Pancreas (tissue), 10 donors: Measurements from ENCODE around the gene CRIM1. TPM values are rescaled to one million over a fixed set of nuclear protein-coding genes. Genes with fewer than 3 reads are reported as not detected.

Experiments used
- ATAC-seq, 4 donors: fragments of 200-7000 bp; cut with Tn5 transposase; one replicate each; pipeline versions ENCODE4 v1.8.0 to v1.9.1; 2020; ENCODE audit warnings: mild to moderate bottlenecking in 4 of 4, moderate library complexity in 4 of 4
- DNase-seq, 6 donors: peaks; one replicate each; pipeline ENCODE4 v3.0.0-alpha.2; 2020
- FAIRE-seq: peaks from 2 replicates; lab custom pipeline; 2012; peaks lifted over from hg19 to GRCh38; lab: Jason Lieb, UNC
- H3K27ac ChIP-seq, 4 donors: fragments of 200-600 bp; sonication (generic); 1 replicate in 3 of 4; 2 replicates in 1 of 4; pipeline versions ENCODE4 v1.5.0 to v1.8.0; 2020
- H3K27me3 ChIP-seq, 4 donors: fragments of 200-600 bp; one replicate each; pipeline ENCODE4 v1.8.0; 2021
- H3K36me3 ChIP-seq, 3 donors: fragments of 200-600 bp; sonication (generic) in 1 of 3; one replicate each; pipeline versions ENCODE4 v1.5.0 to v1.8.0; 2020 to 2021
- H3K4me1 ChIP-seq, 3 donors: fragments of 200-600 bp; one replicate each; pipeline ENCODE4 v1.8.0; 2021
- H3K4me3 ChIP-seq, 4 donors: fragments of 200-600 bp; sonication (generic) in 2 of 4; one replicate each; pipeline versions ENCODE4 v1.5.0 to v1.8.0; 2020 to 2021
- H3K9me3 ChIP-seq, 4 donors: fragments of 200-600 bp; one replicate each; pipeline ENCODE4 v1.8.0; 2021
- CTCF ChIP-seq, 4 donors: fragments of 200-600 bp; sonication (generic) in 3 of 4; IDR thresholded peaks; one replicate each; pipeline versions ENCODE4 v1.5.0 to v1.8.0; 2021; ENCODE audit warnings: antibody characterized with exemption in 4 of 4
- WGBS, 2 donors: extraction: QIAGEN DNeasy Blood & Tissue Kit; methylation state at CpG; one replicate each; pipeline ENCODE4 v1.1.7; 2013; 5-methylcytosine and 5-hydroxymethylcytosine counted together
- intact Hi-C, 3 donors: fragments of 100-400 bp; cut with DNase I; formaldehyde crosslinking; loops; one replicate each; pipeline versions ENCODE4 v1.11.1 to v1.14.2; 2022
- polyA plus RNA-seq, 2 donors: library from polyadenylated mRNA; stranded (reverse); fragments of 200-250 nt; gene quantifications; one replicate each; pipeline ENCODE4 v1.2.3, GENCODE V29; 2013
- total RNA-seq, 6 donors: library from RNA; stranded (reverse); fragmentation: NEBNext Ultra II Directional in 4 of 6; extraction: Animal tissue kit (Norgen Biotek cat#: 25700) in 4 of 6; gene quantifications; one replicate each; pipeline versions ENCODE4 v1.2.1 to v1.2.4, GENCODE V29; 2021 to 2023
- donor health status: healthy with polysubstance abuse.
- donor health status: DM: no; HTN: no; CAD: no; lungs with moderate emphysema.
- donor health status: DM: no; HTN: no; CAD: no.
- donor health status: control.
- donor health status: control.
- donor health status: Bipolar disorder and iron deficiency.
- donor health status: DM: yes; HTN: yes; CAD: no.
- donor health status: DM: no; HTN: no; CAD: no.
- donor health status: DM: no; HTN: no; CAD: no.
- donor health status: DM: yes; HTN: yes; CAD: no.

The CRIM1 gene
- total and polyA plus RNA-seq, 8 donors: 5.2 to 29.1 (median 20.2) TPM

DNA sequence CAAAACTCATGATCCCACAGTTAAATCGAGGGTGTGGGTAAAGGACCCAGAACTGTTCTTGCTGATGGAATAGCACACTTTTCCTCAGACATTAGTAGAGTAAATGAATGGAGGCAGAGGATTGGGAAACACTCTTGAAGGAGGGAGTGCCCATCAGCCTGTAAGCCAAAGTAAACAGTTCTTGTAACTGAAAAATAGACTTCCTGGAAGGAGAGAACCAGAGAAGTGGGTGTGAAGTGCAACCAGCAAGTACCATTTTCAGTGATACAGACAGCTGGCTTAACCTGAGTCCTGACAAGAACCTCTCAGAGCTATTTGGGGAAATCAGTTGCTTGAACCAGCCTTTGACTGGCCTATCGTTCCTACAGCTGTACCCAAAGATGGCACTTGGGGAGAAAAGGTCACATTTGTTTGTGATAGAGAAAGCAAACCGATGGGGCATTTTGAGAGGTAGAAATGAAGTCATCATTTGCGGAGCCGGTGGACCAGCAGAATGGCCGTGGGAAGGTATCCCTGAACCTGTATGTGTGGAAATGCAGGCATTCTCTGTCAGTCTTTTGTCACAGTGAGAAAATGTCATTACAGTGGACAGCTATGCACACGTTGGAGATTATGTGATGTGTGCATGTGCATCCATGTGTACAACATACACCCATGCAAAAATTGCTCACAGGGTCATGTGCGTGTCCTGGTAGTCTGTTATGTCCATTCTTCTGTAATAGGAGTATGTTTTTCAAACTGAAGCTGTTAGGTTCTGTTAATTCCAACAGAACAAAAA, 17.8 kb downstream of the CRIM1 start:
- no peaks in the 10 kb centered on the region for H3K27me3 ChIP-seq
- H3K4me3 ChIP-seq: no peak overlapping the region
- 71 to 78% methylated on average over 8 of the region's 8 CpGs for WGBS, 2 donors
- FAIRE-seq (no peak), DNase-seq (no peak), ATAC-seq (peak in 3 of 4 donors; percentile 52 to 77 (median 77))
- H3K4me1 ChIP-seq: peaks cover 7 to 44% (median 33%) of the 10 kb centered on the region in 3 donors
- intact Hi-C loops: no loop called here
- H3K9me3 ChIP-seq: no peaks in the 10 kb centered on the region
- TF ChIP-seq CTCF (IDR thresholded peaks at IDR 0.05): no peak
- no peaks in the 10 kb centered on the region for H3K36me3 ChIP-seq
- H3K27ac ChIP-seq: peak overlapping the region in 1 of 4 donors; percentile 51

- no peaks in the 10 kb centered on the region for H3K36me3 ChIP-seq
- 72 to 77% methylated on average over 3 of the region's 3 CpGs for WGBS, 2 donors
- H3K4me3 ChIP-seq: no peak overlapping the region
- H3K4me1 ChIP-seq: peaks cover 7 to 38% (median 33%) of the 10 kb centered on the region in 3 donors
- no peaks in the 10 kb centered on the region for H3K9me3 ChIP-seq
- no peak for FAIRE-seq
- no peak for TF ChIP-seq CTCF (IDR thresholded peaks at IDR 0.05)
- H3K27ac ChIP-seq: no peak overlapping the region
- ATAC-seq: no peak
- DNase-seq: no peak
- intact Hi-C loops: no loop called here
- H3K27me3 ChIP-seq: no peaks in the 10 kb centered on the region
Measured at GRCh38 chr2:36374585-36374984, 19.0 kb downstream of the CRIM1 start.

DNA sequence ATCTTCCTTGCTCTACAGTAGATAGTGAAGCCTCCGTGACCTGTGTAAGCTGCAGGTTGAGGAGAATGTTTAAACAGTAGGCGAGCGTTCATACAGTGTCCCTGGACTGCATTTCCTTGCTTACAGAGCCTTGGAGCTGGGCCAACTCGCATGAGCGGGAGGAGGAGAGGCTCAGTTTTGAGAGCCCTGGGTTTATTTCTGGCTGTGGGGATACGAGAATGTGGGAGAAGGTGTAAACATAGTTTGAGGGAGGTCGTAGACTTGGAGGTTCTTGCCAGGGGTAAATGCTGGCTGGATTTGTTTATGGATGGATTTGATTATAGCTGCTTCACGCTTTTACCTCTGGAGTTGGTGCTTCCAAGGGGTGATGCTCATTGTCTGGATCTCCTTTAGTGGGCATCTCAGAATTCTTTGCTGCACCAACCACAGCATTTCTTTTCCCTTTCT, 20.8 kb downstream of the CRIM1 start:
- Histone ChIP-seq H3K27ac (peak overlapping the region in 1 of 4 donors; percentile 10), H3K9me3 (no peaks in the 10 kb centered on the region), H3K36me3 (no peaks in the 10 kb centered on the region), H3K27me3 (no peaks in the 10 kb centered on the region), H3K4me3 (no peak overlapping the region), H3K4me1 (peaks cover 7 to 33% (median 25%) of the 10 kb centered on the region in 3 donors)
- ATAC-seq: peak; percentile 32 to 80 (median 72)
- 8 to 12% methylated on average over 8 of the region's 8 CpGs for WGBS, 2 donors
- intact Hi-C loops: no loop called here
- peak; percentile 49 to 88 (median 72) for DNase-seq
- no peak for FAIRE-seq
- TF ChIP-seq CTCF (IDR thresholded peaks at IDR 0.05): no peak

DNA sequence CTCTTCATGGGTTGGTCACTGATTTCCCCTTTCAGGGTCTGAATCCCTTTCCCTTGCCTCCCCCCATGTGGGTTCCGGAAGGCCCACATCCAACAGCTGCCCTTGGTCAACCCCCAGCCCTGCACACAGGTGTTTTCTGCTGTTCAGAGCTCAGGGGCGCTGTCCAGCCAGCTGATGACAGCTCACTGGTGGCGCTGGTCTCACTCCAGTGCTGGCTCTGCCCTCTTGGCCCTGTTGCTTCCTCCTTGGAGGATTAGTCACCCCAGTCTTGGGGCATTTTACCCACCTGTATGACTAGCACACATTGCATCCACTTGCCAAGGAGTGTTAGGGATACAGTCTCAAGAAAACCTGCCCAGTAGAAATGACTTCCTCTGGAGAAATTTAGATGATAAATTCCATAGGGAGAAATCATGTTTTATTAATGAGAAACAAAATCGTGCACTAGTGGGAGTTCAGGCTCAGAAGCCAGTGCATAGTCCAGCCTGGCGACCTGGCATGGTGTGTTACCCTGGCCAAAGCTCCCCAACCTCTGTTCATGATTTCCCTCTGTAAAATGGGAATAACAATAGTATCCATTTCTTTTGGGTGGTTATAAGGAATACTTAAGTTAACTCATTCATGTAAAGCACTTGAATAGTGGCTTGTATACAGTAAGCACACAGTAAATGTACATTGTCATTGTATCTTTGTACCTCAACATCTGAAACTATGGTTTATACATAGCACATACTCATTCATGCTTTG, 21.6 kb downstream of the CRIM1 start:
- Histone ChIP-seq H3K4me1 (peaks cover 7 to 31% (median 20%) of the 10 kb centered on the region in 3 donors), H3K27me3 (no peaks in the 10 kb centered on the region), H3K4me3 (no peak overlapping the region), H3K9me3 (no peaks in the 10 kb centered on the region), H3K36me3 (no peaks in the 10 kb centered on the region), H3K27ac (peak overlapping the region in 1 of 4 donors; percentile 10)
- 56 to 66% methylated on average over 5 of the region's 5 CpGs for WGBS, 2 donors
- no peak for TF ChIP-seq CTCF (IDR thresholded peaks at IDR 0.05)
- FAIRE-seq: no peak
- intact Hi-C loops: no loop called here
- peak in 3 of 4 donors; percentile 47 to 57 (median 53) for ATAC-seq
- DNase-seq: peak in 1 of 6 donors; percentile 27
